IPS DF 6.9 (cell line): ENCODE data around the gene NCOA7.

Experiments
- DNase-seq: peaks from one replicate; pipeline ENCODE4 v3.0.0-alpha.2; 2013; ENCODE audit warnings: low read depth, low spot score
- H3K27ac ChIP-seq: one replicate; pipeline ENCODE4 v1.5.1; 2013; ENCODE audit warnings: low read length, control low read depth
- H3K27me3 ChIP-seq: 2 replicates; pipeline ENCODE4 v1.6.1; 2013; ENCODE audit warnings: mild to moderate bottlenecking, low read length; ENCODE audit not compliant: control insufficient read depth, insufficient read depth
- H3K36me3 ChIP-seq: 2 replicates; pipeline ENCODE4 v1.6.1; 2013; ENCODE audit warnings: low read length; ENCODE audit not compliant: control insufficient read depth, insufficient read depth
- H3K4me1 ChIP-seq: 2 replicates; pipeline ENCODE4 v1.6.1; 2013; ENCODE audit warnings: low read length; ENCODE audit not compliant: control insufficient read depth, insufficient read depth
- H3K4me3 ChIP-seq: 2 replicates; pipeline ENCODE4 v1.5.1; 2013; ENCODE audit warnings: mild to moderate bottlenecking, low read length
- H3K9me3 ChIP-seq: 2 replicates; pipeline ENCODE4 v1.6.1; 2013; ENCODE audit warnings: low read length, inconsistent platforms; ENCODE audit not compliant: control insufficient read depth, insufficient read depth
- WGBS: extraction: QIAGEN DNeasy Blood & Tissue Kit; methylation state at CpG from one replicate; pipeline ENCODE4 v1.1.7; 2013; ENCODE audit warnings: mixed read lengths, missing lambda C conversion rate; ENCODE audit not compliant: insufficient read length, insufficient coverage; 5-methylcytosine and 5-hydroxymethylcytosine counted together

The NCOA7 gene

GRCh38 chr6:125956506-125957390 is 166.0 kb downstream of the NCOA7 start, which contains the start of gene HINT3:
TSS of gene HINT3 (plus strand) at chr6:125956770. CDS start at chr6:125956978, 208 bp downstream.
- peak; percentile 99 for DNase-seq
- Histone ChIP-seq H3K27ac (no peak within 1 kb of the TSS), H3K36me3 (no peaks in the 10 kb centered on the region), H3K4me1 (peaks cover 1% of the 10 kb centered on the region; the same call in 1 of the 2 replicates), H3K27me3 (no peaks in the 10 kb centered on the region), H3K9me3 (no peaks in the 10 kb centered on the region), H3K4me3 (peak within 1 kb of the TSS; percentile 78)
- WGBS = no CpG with 5 or more reads among the region's 82 CpGs

GRCh38 chr6:125957391-125957693 is 166.6 kb downstream of the NCOA7 start:
- H3K9me3 ChIP-seq = no peaks in the 10 kb centered on the region
- DNase-seq = no peak
- no peaks in the 10 kb centered on the region for H3K36me3 ChIP-seq
- no peaks in the 10 kb centered on the region for H3K27me3 ChIP-seq
- H3K4me3 ChIP-seq = peak overlapping the region; percentile 78; the same call in 1 of the 2 replicates
- peaks cover 1% of the 10 kb centered on the region; the same call in 1 of the 2 replicates for H3K4me1 ChIP-seq
- no peak overlapping the region for H3K27ac ChIP-seq
- no CpG with 5 or more reads among the region's 3 CpGs for WGBS

GRCh38 chr6:125957845-125958244 is 167.1 kb downstream of the NCOA7 start:
- Histone ChIP-seq H3K4me1 (peaks cover 1% of the 10 kb centered on the region; the same call in 1 of the 2 replicates), H3K27me3 (no peaks in the 10 kb centered on the region), H3K9me3 (no peaks in the 10 kb centered on the region), H3K4me3 (no peak overlapping the region), H3K27ac (no peak overlapping the region), H3K36me3 (no peaks in the 10 kb centered on the region)
- WGBS = no CpG with 5 or more reads among the region's 4 CpGs
- DNase-seq = no peak

- H3K9me3 ChIP-seq = no peaks in the 10 kb centered on the region
- no peak for DNase-seq
- 100% methylated on average over 1 of the region's 4 CpGs for WGBS
- peaks cover 1% of the 10 kb centered on the region; the same call in 1 of the 2 replicates for H3K4me1 ChIP-seq
- no peaks in the 10 kb centered on the region for H3K27me3 ChIP-seq
- no peaks in the 10 kb centered on the region for H3K36me3 ChIP-seq
- H3K27ac ChIP-seq = no peak overlapping the region
- H3K4me3 ChIP-seq = no peak overlapping the region
Measured at GRCh38 chr6:125959041-125959440, 168.3 kb downstream of the NCOA7 start.

- Histone ChIP-seq H3K4me1 (peaks cover 1% of the 10 kb centered on the region; the same call in 1 of the 2 replicates), H3K36me3 (no peaks in the 10 kb centered on the region), H3K9me3 (no peaks in the 10 kb centered on the region), H3K27ac (no peak overlapping the region), H3K4me3 (no peak overlapping the region), H3K27me3 (no peaks in the 10 kb centered on the region)
- DNase-seq = no peak
- WGBS = no CpG with 5 or more reads among the region's 3 CpGs
Measured at GRCh38 chr6:125961117-125961516, 170.4 kb downstream of the NCOA7 start.

- H3K36me3 ChIP-seq = no peaks in the 10 kb centered on the region
- DNase-seq = no peak
- no peak overlapping the region for H3K27ac ChIP-seq
- no peak overlapping the region for H3K4me3 ChIP-seq
- H3K4me1 ChIP-seq = peaks cover 1% of the 10 kb centered on the region; the same call in 1 of the 2 replicates
- H3K27me3 ChIP-seq = no peaks in the 10 kb centered on the region
- no CpG with 5 or more reads among the region's 8 CpGs for WGBS
- no peaks in the 10 kb centered on the region for H3K9me3 ChIP-seq
Measured at GRCh38 chr6:125962900-125963497, 172.2 kb downstream of the NCOA7 start.

- no CpG with 5 or more reads among the region's 2 CpGs for WGBS
- H3K27ac ChIP-seq = no peak overlapping the region
- no peak for DNase-seq
- peaks cover 1% of the 10 kb centered on the region; the same call in 1 of the 2 replicates for H3K4me1 ChIP-seq
- H3K36me3 ChIP-seq = no peaks in the 10 kb centered on the region
- no peak overlapping the region for H3K4me3 ChIP-seq
- H3K9me3 ChIP-seq = no peaks in the 10 kb centered on the region
- no peaks in the 10 kb centered on the region for H3K27me3 ChIP-seq
Measured at GRCh38 chr6:125963817-125964216, 173.1 kb downstream of the NCOA7 start.

GRCh38 chr6:125966569-125966968 is 175.8 kb downstream of the NCOA7 start:
- Histone ChIP-seq H3K4me1 (no peaks in the 10 kb centered on the region), H3K27ac (no peak overlapping the region)
- WGBS = no CpG with 5 or more reads among the region's 1 CpG

GRCh38 chr6:125968493-125968892 is 177.7 kb downstream of the NCOA7 start:
- DNase-seq = no peak
- Histone ChIP-seq H3K27me3 (no peaks in the 10 kb centered on the region), H3K9me3 (no peaks in the 10 kb centered on the region), H3K27ac (no peak overlapping the region), H3K4me1 (no peaks in the 10 kb centered on the region), H3K36me3 (no peaks in the 10 kb centered on the region), H3K4me3 (no peak overlapping the region)
- no CpG with 5 or more reads among the region's 2 CpGs for WGBS

More at GRCh38 chr6:125966569-125966968, 175.8 kb downstream of the NCOA7 start:
- H3K4me3 ChIP-seq = no peak overlapping the region
- no peak for DNase-seq
- H3K36me3 ChIP-seq = no peaks in the 10 kb centered on the region
- no peaks in the 10 kb centered on the region for H3K9me3 ChIP-seq
- H3K27me3 ChIP-seq = no peaks in the 10 kb centered on the region

GRCh38 chr6:125970760-125971159 is 180.0 kb downstream of the NCOA7 start:
- H3K27me3 ChIP-seq = no peaks in the 10 kb centered on the region
- no peak for DNase-seq
- no peaks in the 10 kb centered on the region for H3K36me3 ChIP-seq
- H3K27ac ChIP-seq = no peak overlapping the region
- no CpG with 5 or more reads among the region's 2 CpGs for WGBS
- no peak overlapping the region for H3K4me3 ChIP-seq
- no peaks in the 10 kb centered on the region for H3K9me3 ChIP-seq
- H3K4me1 ChIP-seq = no peaks in the 10 kb centered on the region
